IMR-90 (cell line): ENCODE measurements around the gene LPGAT1. TPM values are rescaled to one million over a fixed set of nuclear protein-coding genes. Genes with fewer than 3 reads are reported as not detected.
A peak's percentile ranks its signal among the peaks of the same experiment; 100 is the strongest.

ENCODE experiments used
- ATAC-seq: fragments of 200-7000 bp; cut with Tn5 transposase; 2 replicates; pipeline ENCODE4 v1.9.1; 2020; ENCODE audit warnings: low read depth, mild to moderate bottlenecking, moderate library complexity
- BruUV-seq: library from RNA; stranded (reverse); fragments of 400-500 nt; replicated peaks from 2 replicates; lab custom pipeline; 2021; lab: Mats Ljungman, UMichigan
- CTCF ChIA-PET: fragments of 300-600 bp; formaldehyde crosslinking; extraction: SDS; loops from one replicate; lab custom pipeline; 2021; ENCODE audit warnings: antibody characterized with exemption; lab: Yijun Ruan, JAX
- POLR2A ChIA-PET: fragments of 300-600 bp; sonication (Branson Sonifier 250); formaldehyde crosslinking; loops from one replicate; lab custom pipeline; 2022; ENCODE audit warnings: antibody characterized with exemption; ENCODE audit not compliant: unreplicated experiment; lab: Charles Lee
- DNase-seq: peaks from one replicate; pipeline ENCODE4 v3.0.0; 2013
- H2AFZ ChIP-seq: replicated peaks from 2 replicates; pipeline ENCODE3; 2013; ENCODE audit warnings: low read length, mild to moderate bottlenecking; ENCODE audit not compliant: poor library complexity
- H2AK5ac ChIP-seq: 2 replicates; pipeline ENCODE4 v1.6.1; 2013; ENCODE audit warnings: low read depth, low read length, inconsistent platforms
- H2AK9ac ChIP-seq: replicated peaks from 2 replicates; pipeline ENCODE3; 2013; ENCODE audit warnings: mild to moderate bottlenecking, low read depth, low read length, moderate library complexity; ENCODE audit not compliant: poor library complexity
- H2BK120ac ChIP-seq: 2 replicates; pipeline ENCODE4 v1.6.1; 2013; ENCODE audit warnings: low read depth, low read length, inconsistent platforms
- H2BK15ac ChIP-seq: 3 replicates; pipeline ENCODE4 v1.6.1; 2013; ENCODE audit warnings: low read depth, low read length, inconsistent platforms
- H2BK20ac ChIP-seq: 2 replicates; pipeline ENCODE4 v1.6.1; 2013; ENCODE audit warnings: low read depth, mild to moderate bottlenecking, inconsistent platforms, low read length, moderate library complexity
- H2BK5ac ChIP-seq: 2 replicates; pipeline ENCODE4 v1.6.1; 2013; ENCODE audit warnings: mild to moderate bottlenecking, low read depth, low read length, inconsistent platforms; ENCODE audit not compliant: poor library complexity, severe bottlenecking
- H3K14ac ChIP-seq: replicated peaks from 2 replicates; pipeline ENCODE4 v1.6.1; 2013; ENCODE audit warnings: low read depth, low read length, inconsistent platforms
- H3K18ac ChIP-seq: 2 replicates; pipeline ENCODE4 v1.6.1; 2013; ENCODE audit warnings: low read depth, low read length, control low read depth
- H3K23ac ChIP-seq: 2 replicates; pipeline ENCODE4 v1.6.1; 2013; ENCODE audit warnings: low read depth, low read length, inconsistent platforms
- H3K27ac ChIP-seq: 2 replicates; pipeline ENCODE4 v1.5.1; 2013; ENCODE audit warnings: mild to moderate bottlenecking, control low read depth, low read length; ENCODE audit not compliant: insufficient read depth
- H3K27me3 ChIP-seq: 2 replicates; pipeline ENCODE4 v1.6.1; 2013; ENCODE audit warnings: low read length; ENCODE audit not compliant: control insufficient read depth, insufficient read depth
- H3K36me3 ChIP-seq: 2 replicates; pipeline ENCODE4 v1.6.1; 2013; ENCODE audit warnings: low read length, mixed read lengths; ENCODE audit not compliant: control insufficient read depth, insufficient read depth
- H3K4ac ChIP-seq: 2 replicates; pipeline ENCODE4 v1.6.1; 2013; ENCODE audit warnings: low read depth, low read length, inconsistent platforms
- H3K4me1 ChIP-seq: 2 replicates; pipeline ENCODE4 v1.6.1; 2013; ENCODE audit warnings: low read length, mixed read lengths; ENCODE audit not compliant: control insufficient read depth, insufficient read depth
- H3K4me2 ChIP-seq: 2 replicates; pipeline ENCODE4 v1.6.1; 2013; ENCODE audit warnings: low read depth, mild to moderate bottlenecking, control low read depth, low read length, moderate library complexity
- H3K4me3 ChIP-seq: 2 replicates; pipeline ENCODE4 v1.5.1; 2013; ENCODE audit warnings: low read depth, mild to moderate bottlenecking, control low read depth, low read length, moderate library complexity; ENCODE audit not compliant: insufficient read depth
- H3K56ac ChIP-seq: 2 replicates; pipeline ENCODE4 v1.6.1; 2013; ENCODE audit warnings: low read length, inconsistent platforms; ENCODE audit not compliant: insufficient read depth; ENCODE audit errors: extremely low read depth
- H3K79me1 ChIP-seq, 2 experiments: 2 replicates each; pipeline ENCODE4 v1.6.1; 2013; ENCODE audit warnings: low read length in 2 of 2, inconsistent platforms in 1 of 2, low read depth in 1 of 2
- H3K9ac ChIP-seq: 2 replicates; pipeline ENCODE4 v1.6.1; 2013; ENCODE audit warnings: low read depth, low read length, control low read depth
- H3K9me1 ChIP-seq: 2 replicates; pipeline ENCODE4 v1.6.1; 2013; ENCODE audit warnings: low read length, inconsistent platforms; ENCODE audit not compliant: insufficient read depth
- H3K9me3 ChIP-seq: 2 replicates; pipeline ENCODE4 v1.6.1; 2013; ENCODE audit warnings: low read length; ENCODE audit not compliant: control insufficient read depth, insufficient read depth
- H4K20me1 ChIP-seq: 2 replicates; pipeline ENCODE4 v1.6.1; 2013; ENCODE audit warnings: low read length, inconsistent platforms; ENCODE audit not compliant: insufficient read depth
- H4K5ac ChIP-seq: 2 replicates; pipeline ENCODE4 v1.6.1; 2013; ENCODE audit warnings: mild to moderate bottlenecking, low read depth, low read length, control low read depth
- H4K8ac ChIP-seq, 2 experiments: 2 replicates each; pipeline ENCODE4 v1.6.1; 2013; ENCODE audit warnings: low read depth in 2 of 2, low read length in 2 of 2, control low read depth in 1 of 2, inconsistent platforms in 1 of 2
- H4K91ac ChIP-seq: 2 replicates; pipeline ENCODE4 v1.6.1; 2013; ENCODE audit warnings: low read depth, low read length, inconsistent platforms; ENCODE audit not compliant: insufficient read depth
- BHLHE40 ChIP-seq: fragments of 150-350 bp; IDR thresholded peaks from 2 replicates; pipeline ENCODE4 v1.6.1; 2016; ENCODE audit warnings: mild to moderate bottlenecking, low read depth, low read length
- CHD1 ChIP-seq: IDR thresholded peaks from 2 replicates; pipeline ENCODE4 v1.6.1; 2012; ENCODE audit warnings: low read depth, low read length, improper control_type of control experiment
- ELK1 ChIP-seq: fragments of 150-350 bp; IDR thresholded peaks from 2 replicates; pipeline ENCODE4 v1.6.1; 2016; ENCODE audit warnings: low read depth, mild to moderate bottlenecking, low read length, moderate library complexity, borderline replicate concordance
- MAFK ChIP-seq: IDR thresholded peaks from 2 replicates; pipeline ENCODE4 v1.6.1; 2012; ENCODE audit warnings: low read depth, low read length, improper control_type of control experiment
- MXI1 ChIP-seq: IDR thresholded peaks from 2 replicates; pipeline ENCODE4 v1.6.1; 2012; ENCODE audit warnings: low read depth, mild to moderate bottlenecking, low read length, moderate library complexity, borderline replicate concordance
- NFE2L2 ChIP-seq: fragments of 150-350 bp; IDR thresholded peaks from 2 replicates; pipeline ENCODE4 v1.6.1; 2016; ENCODE audit warnings: low read depth, mild to moderate bottlenecking, low read length
- POLR2A ChIP-seq: IDR thresholded peaks from 2 replicates; pipeline ENCODE4 v1.6.1; 2012; ENCODE audit warnings: mild to moderate bottlenecking, low read depth, low read length
- RAD21 ChIP-seq: IDR thresholded peaks from 2 replicates; pipeline ENCODE4 v1.6.1; 2012; ENCODE audit warnings: low read length, improper control_type of control experiment
- RCOR1 ChIP-seq: IDR thresholded peaks from 2 replicates; pipeline ENCODE4 v1.6.1; 2012; ENCODE audit warnings: mild to moderate bottlenecking, low read length, improper control_type of control experiment; ENCODE audit not compliant: insufficient replicate concordance
- WGBS, 2 experiments: methylation state at CpG; one replicate each; pipeline versions ENCODE4 v1.1.5 to v1.1.7; 2013; ENCODE audit warnings: missing lambda C conversion rate in 2 of 2; ENCODE audit not compliant: insufficient read length in 1 of 2; ENCODE audit errors: extremely low coverage in 2 of 2; 5-methylcytosine and 5-hydroxymethylcytosine counted together
- dilution Hi-C: fragments of 300-500 bp; cut with HindIII; formaldehyde crosslinking; loops from one replicate; pipeline ENCODE4 v1.14.3; 2018; ENCODE audit warnings: low sequenced_read_pairs; ENCODE audit not compliant: unreplicated experiment
- in situ Hi-C: fragments of 300-500 bp; cut with MboI; formaldehyde crosslinking; loops from 3 replicates; pipeline ENCODE4 v1.14.3; 2019; ENCODE audit warnings: low sequenced_read_pairs, inconsistent platforms, mixed read lengths
- intact Hi-C: fragments of 100-400 bp; cut with micrococcal nuclease; formaldehyde crosslinking; loops from 2 replicates; pipeline ENCODE4 v1.10.0; 2022
- polyA plus RNA-seq, 3 experiments: library from polyadenylated mRNA; depleted of rRNA; stranded (reverse); fragments of >200 nt; gene quantifications; 2 replicates each; pipeline ENCODE4 v1.2.3, GENCODE V29; 2012; ENCODE audit warnings: low replicate concordance in 1 of 3
- total RNA-seq: library from RNA; depleted of rRNA; stranded (reverse); fragments of >200 nt; gene quantifications from 2 replicates; pipeline ENCODE4 v1.2.3, GENCODE V29; 2012
- TF ChIP-seq, protein P1 (sequence below): fragments of 150-350 bp; IDR thresholded peaks from 2 replicates; pipeline ENCODE4 v1.6.1; 2017; ENCODE audit warnings: mild to moderate bottlenecking, antibody characterized with exemption, low read length, low read depth

The LPGAT1 gene
- total and polyA plus RNA-seq, 2 of the 4 experiments (the other 2 are of a cell fraction): 6.7 to 13.6 TPM

DNA sequence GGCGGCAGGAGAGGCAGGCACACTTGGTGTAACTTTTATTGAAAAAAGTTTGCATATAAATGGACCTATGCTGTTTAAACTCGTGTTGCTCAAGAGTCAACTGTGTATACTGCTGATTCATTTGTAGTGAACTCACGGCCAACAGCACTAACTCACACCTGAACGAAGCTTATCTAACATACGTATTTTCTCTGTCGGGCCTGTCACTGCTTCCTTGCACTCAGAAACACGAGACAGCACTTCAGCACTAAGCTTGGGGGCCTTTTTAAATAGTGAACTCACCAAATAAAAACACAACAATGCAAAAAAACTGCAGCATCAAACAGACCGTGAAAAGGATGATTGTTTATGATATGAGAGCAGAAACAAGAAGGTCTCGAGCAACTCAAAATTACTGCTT, 96.2 kb downstream of the LPGAT1 start:
- H2AFZ ChIP-seq: no peak overlapping the region
- no peak overlapping the region for H4K91ac ChIP-seq
- intact Hi-C loops (no loop called here), in situ Hi-C loops (no loop called here), dilution Hi-C loops (no loop called here)
- DNase-seq (no peak), ATAC-seq (no peak)
- no peak overlapping the region for H2BK15ac ChIP-seq
- ChIA-PET POLR2A (no interaction called here), CTCF (interaction anchor here (0.6 kb wide), 1 partner anchor 9 kb away, joined by 3 read pairs; no protein-coding TSS in a partner anchor)
- 70% methylated on average over 5 of the region's 9 CpGs; no CpG with 5 or more reads in 1 of the 2 experiments for WGBS, 2 experiments
- no peak overlapping the region for H3K9ac ChIP-seq
- no peak overlapping the region for H3K4me3 ChIP-seq
- TF ChIP-seq MAFK (no peak), NFE2L2 (no peak), CHD1 (no peak), BHLHE40 (no peak), ELK1 (no peak), POLR2A (no peak), RCOR1 (no peak), MXI1 (no peak), RAD21 (no peak)
- TF ChIP-seq, protein P1, sequence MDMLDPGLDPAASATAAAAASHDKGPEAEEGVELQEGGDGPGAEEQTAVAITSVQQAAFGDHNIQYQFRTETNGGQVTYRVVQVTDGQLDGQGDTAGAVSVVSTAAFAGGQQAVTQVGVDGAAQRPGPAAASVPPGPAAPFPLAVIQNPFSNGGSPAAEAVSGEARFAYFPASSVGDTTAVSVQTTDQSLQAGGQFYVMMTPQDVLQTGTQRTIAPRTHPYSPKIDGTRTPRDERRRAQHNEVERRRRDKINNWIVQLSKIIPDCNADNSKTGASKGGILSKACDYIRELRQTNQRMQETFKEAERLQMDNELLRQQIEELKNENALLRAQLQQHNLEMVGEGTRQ: no peak
- peaks cover 2% of the 10 kb centered on the region; the same call in 1 of the 2 replicates for H3K27me3 ChIP-seq
- no peak overlapping the region for H2BK5ac ChIP-seq
- H2AK9ac ChIP-seq: peak overlapping the region; percentile 68
- H2BK20ac ChIP-seq: no peak overlapping the region
- H3K9me1 ChIP-seq: peaks cover 7% of the 10 kb centered on the region; the same call in 1 of the 2 replicates
- H4K5ac ChIP-seq: no peak overlapping the region
- H4K20me1 ChIP-seq: no peaks in the 10 kb centered on the region
- BruUV-seq: no TSS peak
- no peak overlapping the region for H3K4me2 ChIP-seq
- H3K23ac ChIP-seq: no peak overlapping the region
- H3K4me1 ChIP-seq: peaks cover 6% of the 10 kb centered on the region
- no peak overlapping the region for H3K56ac ChIP-seq
- no peak overlapping the region for H4K8ac ChIP-seq
- no peaks in the 10 kb centered on the region for H3K79me1 ChIP-seq
- H3K18ac ChIP-seq: no peak overlapping the region
- H3K9me3 ChIP-seq: no peaks in the 10 kb centered on the region
- H3K14ac ChIP-seq: no peak overlapping the region
- H3K36me3 ChIP-seq: no peaks in the 10 kb centered on the region
- no peak overlapping the region for H3K4ac ChIP-seq
- H2AK5ac ChIP-seq: no peak overlapping the region
- no peak overlapping the region for H3K27ac ChIP-seq
- no peak overlapping the region for H2BK120ac ChIP-seq
